ENCODE data around the gene CHCHD6. TPM values are rescaled to one million over a fixed set of nuclear protein-coding genes. Genes with fewer than 3 reads are reported as not detected.

Gene CHCHD6
- 12.6 and 13.7 TPM in 2 replicates for total RNA-seq

GRCh38 chr3:126703512-126704493 is at the start of gene CHCHD6:
Gene CHCHD6, plus strand, starts transcription at chr3:126704240. Its CDS starts 73 bp downstream, at chr3:126704313.

GRCh38 chr3:126654571-126655383 is 49.3 kb upstream of the CHCHD6 start, which contains the start of gene TXNRD3:
Gene TXNRD3, minus strand, starts transcription at chr3:126655124.

GRCh38 chr3:126982471-126983175 is 278.6 kb downstream of the CHCHD6 start, which contains the start of gene PLXNA1:
Gene PLXNA1, plus strand, starts transcription at chr3:126983115. Its CDS starts 5,479 bp downstream, at chr3:126988594.

Other genes with a start within 250 kb of the CHCHD6 start
- gene ZXDC, start 228.3 kb upstream of the CHCHD6 start, total RNA-seq: 17.7 and 27.1 TPM in 2 replicates
- gene UROC1, start 186.5 kb upstream of the CHCHD6 start, total RNA-seq: not detected in 2 replicates
- gene CHST13, start 180.1 kb upstream of the CHCHD6 start, total RNA-seq: 0.15 and 0.17 TPM in 2 replicates
- gene C3orf22, start 145.3 kb upstream of the CHCHD6 start, total RNA-seq: not detected in 2 replicates
- gene TXNRD3, start 49.1 kb upstream of the CHCHD6 start, total RNA-seq: 8.3 and 10.3 TPM in 2 replicates